HG03460 (cell line): ENCODE data around the gene MRPS22.

Experiments used
- ATAC-seq: cut with Tn5 transposase; IDR thresholded peaks from one replicate; pipeline ENCODE4 v1.9.1; 2021; ENCODE audit not compliant: unreplicated experiment

MRPS22 gene

GRCh38 chr3:139311557-139311956, 32.3 kb upstream of the MRPS22 start:
- no peak for ATAC-seq

DNA sequence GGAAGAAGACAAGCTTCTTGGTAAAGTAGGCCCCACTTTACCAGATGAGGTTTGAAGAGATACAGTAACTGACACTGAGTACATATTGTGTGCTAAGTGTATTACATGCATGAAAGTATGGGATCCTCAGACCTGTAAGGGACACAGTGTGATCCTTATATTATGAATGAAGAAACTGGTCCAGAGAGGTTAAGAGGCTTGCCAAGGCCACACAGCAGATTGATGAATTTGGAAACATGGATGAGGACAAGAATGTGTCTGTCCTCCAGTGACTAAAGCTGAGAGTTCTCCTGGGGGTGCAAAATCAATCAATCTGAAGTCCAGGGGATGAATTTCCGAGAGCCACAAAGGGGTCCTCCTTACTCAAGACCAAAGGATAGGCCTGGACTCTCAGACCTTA, 31.4 kb upstream of the MRPS22 start:
- no peak for ATAC-seq

GRCh38 chr3:139312959-139313358, 30.9 kb upstream of the MRPS22 start:
- no peak for ATAC-seq

DNA sequence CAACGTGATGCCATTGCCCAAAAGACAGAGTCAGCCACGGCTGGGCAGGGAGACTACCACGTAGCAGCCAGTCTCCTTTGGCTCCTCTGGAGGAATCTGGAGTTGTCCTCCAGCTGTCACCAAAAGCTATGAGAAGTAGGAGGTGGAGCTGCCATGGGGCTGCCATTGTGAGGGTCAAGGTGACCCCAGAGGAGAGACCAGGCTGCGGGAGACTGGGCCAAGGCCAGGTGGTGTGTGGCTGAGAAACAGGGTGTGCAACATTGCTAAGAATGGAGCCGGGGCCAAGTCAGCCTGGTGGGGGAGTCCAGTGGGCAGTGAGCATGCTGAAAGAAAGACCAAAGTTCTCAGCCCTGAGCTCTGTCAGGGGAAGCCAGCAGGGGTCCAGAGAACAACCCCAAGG, 29.9 kb upstream of the MRPS22 start:
- ATAC-seq, result no peak

DNA sequence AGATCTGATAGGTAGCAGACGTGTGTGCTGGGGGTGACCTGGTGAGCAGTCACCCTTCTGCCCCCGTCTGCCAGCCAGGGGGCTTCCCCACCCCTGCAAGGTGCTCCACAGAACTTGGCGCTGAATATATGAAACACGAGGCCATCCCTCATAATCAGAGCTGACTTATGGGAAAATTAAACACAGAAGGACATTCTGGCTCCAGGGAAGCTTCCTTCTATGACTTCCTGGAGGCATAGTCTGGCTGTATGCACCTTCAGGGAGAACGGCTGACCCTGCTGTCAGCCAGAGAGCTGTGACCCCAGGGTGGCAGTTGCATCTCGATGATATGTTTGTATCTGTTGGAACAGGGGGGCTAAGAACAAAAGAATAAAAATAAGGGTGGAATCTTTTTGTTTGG, 26.6 kb upstream of the MRPS22 start:
- no peak for ATAC-seq

DNA sequence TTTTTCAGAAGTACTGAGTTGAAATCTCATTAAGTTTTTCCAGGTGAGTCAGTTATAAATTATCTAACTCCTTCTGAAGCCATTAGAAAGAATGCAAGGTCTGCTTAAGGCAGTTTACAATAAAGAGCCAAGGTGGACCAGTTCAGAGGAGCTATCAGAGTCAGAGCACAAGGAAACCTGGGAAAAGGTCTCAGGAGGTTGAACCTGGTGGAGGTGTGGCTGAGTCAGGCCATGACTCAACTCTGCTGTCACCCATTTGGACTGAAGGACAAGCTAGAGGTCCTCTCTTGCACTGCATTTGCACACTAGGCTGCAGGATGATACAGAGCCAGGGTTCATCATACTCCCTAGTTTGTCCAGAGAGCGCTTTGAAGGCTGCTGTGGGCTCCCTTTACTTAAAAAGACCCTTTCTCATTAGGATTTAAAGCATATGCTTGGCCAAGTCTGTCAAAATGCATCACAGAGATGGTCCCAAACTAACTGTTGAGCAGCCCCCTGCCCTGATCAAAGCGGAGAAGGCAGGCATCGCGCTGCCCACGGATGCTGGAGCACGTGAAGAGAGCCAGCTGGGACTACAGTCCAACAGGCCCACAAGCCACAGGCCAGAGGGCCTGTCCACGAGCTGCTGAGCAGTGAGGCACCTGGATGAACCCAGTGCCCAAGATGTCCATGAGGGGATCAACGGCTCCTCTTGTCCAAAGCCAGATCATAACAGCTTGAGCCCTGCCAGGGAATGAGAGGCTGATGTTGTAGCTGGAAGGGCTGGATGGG, 26.0 kb upstream of the MRPS22 start:
- ATAC-seq, result no peak

DNA sequence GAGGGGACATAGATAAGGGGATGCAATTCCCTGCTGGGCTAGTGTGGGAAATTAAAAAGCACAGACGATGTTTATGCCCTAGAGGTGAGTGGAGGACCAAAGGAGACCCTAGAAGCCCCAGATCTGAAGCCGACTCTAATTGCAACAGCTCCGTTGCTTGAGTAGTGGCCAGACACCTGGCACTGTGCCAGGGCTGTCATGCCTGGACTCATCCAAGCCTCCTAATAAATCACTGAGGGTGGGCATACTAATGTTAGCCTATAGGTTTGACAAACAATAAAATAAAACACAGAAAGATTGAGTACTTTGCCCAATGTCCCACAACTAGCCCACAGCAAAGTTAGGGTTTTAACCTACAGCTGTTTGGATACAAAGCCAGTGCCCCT, 25.4 kb upstream of the MRPS22 start:
- ATAC-seq, result no peak

DNA sequence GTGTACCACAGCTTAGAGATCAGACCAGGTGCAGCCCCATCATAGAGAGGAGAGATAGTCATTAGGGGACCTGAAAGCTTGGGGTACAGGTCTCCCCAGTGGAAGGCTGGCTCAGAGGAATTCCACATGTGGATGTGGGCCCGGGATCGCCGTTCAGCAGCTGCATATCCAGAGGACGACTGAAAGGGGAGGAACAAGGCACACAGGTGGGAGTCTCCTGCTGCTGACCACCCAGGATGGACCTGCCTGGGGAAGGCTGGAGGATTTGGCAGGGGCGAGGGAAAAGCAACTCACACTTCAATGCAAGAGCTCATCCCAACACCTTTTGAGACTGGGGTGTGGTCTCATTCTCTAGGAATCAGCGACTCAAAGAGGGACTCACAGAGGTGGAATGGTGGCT, 25.0 kb upstream of the MRPS22 start:
- no peak for ATAC-seq

DNA sequence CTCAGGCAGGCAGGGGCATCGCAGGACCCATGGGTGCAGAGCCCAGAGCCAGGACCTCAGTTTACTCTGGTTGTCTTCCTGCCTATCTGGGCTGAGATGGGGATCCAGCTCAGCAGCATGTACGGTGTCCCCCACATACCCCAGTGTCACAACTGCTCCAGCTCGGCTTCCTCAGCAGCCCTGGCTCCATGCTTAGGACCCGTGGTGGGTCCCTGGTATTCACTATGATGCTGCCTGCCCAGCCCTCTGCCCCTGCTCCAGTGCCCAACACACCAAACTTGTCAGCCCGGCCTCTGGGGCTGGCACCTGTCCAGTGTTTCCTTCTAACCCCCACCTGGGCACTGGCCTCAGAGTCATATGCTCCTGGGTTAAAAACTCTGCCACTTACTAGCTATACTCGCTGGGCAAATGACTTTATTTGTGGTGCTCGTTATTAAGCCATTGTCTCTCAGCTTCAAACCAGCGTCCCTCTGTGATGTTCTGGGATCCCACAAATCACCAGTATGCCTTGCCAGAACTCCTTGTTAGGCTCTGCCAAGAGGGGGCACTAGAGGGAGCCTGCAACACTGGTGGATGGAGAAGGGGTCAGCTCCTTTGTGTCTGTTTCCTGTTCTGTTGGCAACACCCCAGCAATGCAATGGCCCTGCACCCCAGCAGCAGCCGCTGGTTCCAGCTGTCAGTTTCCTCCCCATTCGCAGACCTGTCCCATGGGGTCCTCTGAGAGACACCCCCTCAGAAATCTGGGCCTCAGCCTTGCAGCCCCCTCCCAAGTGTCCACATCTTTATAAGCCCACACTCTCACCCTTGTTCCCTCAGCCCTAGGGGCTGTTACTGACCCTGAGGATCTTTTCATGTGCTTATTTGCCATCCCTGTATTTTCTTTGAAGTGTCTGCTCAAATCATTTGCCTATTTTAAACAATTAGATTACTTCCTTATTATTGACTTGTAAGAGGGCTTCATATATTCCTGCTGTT, 24.1 kb upstream of the MRPS22 start:
- ATAC-seq, result no peak

- no peak for ATAC-seq
Measured at GRCh38 chr3:139320551-139321309, 23.1 kb upstream of the MRPS22 start.

DNA sequence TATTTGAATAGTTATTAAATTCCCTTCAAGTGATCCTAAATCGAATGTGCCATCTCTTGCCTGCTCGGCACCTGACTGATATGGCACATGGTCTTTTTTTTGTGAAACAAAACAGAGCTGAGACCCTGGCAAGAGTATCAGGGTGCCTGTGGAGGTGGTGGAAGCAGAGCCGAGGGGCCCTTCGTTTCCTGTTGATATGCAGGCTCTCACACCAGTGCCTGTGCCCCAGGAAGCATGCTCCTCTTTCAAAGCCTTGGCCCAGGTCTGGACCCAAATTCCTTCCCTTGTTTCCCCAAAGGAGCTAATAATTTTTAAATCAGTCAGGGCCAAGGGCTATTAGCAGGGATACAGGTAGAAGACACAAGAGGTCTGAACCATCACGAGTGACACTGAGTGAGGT, 21.5 kb upstream of the MRPS22 start:
- ATAC-seq, result no peak

GRCh38 chr3:139323146-139323545, 20.7 kb upstream of the MRPS22 start:
- no peak for ATAC-seq

- ATAC-seq, result no peak
Measured at GRCh38 chr3:139324456-139324855, 19.4 kb upstream of the MRPS22 start.

- ATAC-seq, result no peak
Measured at GRCh38 chr3:139325551-139325950, 18.3 kb upstream of the MRPS22 start.

GRCh38 chr3:139326131-139326530, 17.7 kb upstream of the MRPS22 start:
- no peak for ATAC-seq

DNA sequence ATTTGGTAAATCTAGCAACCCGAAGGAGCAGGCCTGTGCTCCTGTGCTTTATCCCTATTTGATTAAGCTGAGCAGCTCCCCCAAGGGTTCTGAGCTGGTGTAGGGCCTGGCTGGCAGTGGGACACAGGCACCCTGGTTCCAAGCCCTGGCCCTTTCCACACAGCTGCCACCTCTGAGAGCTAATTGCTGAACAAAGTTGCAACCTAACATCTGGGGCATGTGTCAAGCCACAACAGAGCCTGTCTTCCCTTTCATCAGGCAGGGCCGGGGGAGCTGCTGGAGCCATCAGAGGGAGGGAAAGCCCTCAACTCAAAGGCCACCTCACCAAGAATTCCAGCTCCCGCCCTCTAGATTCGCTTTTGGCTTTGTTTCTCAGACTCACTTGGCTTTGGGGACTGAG, 17.1 kb upstream of the MRPS22 start:
- ATAC-seq, result no peak

- ATAC-seq, result no peak
Measured at GRCh38 chr3:139327231-139327630, 16.6 kb upstream of the MRPS22 start.

DNA sequence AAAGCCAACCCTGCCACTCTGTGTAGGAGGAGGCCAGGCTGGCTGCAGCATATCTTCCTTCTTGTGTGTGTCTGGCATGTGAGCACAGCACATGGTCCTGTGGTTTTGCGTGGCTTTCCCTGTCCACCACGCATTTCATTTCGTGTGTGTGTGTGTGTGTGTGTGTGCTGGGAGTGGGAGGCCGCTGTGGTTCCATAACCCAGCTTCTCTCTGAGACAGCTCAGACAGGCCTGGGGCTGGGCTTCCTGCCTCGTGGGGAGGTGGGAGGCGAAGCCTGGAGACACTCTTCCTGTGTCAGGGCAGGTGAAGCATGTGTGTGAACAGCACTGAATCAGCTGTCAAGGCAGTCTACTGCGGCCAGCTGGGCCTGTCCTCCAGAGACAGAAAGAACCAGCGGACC, 16.0 kb upstream of the MRPS22 start:
- no peak for ATAC-seq

- no peak for ATAC-seq
Measured at GRCh38 chr3:139328356-139328755, 15.5 kb upstream of the MRPS22 start.

GRCh38 chr3:139329364-139329850, 14.4 kb upstream of the MRPS22 start:
- ATAC-seq, result peak; percentile 95

GRCh38 chr3:139332092-139332491, 11.7 kb upstream of the MRPS22 start:
- ATAC-seq, result no peak
